Measurements from ENCODE around the gene PTGR2.
"Not testable (repeated sequence)": the region's sequence is repeated elsewhere in the genome, so short reads cannot be mapped to it uniquely, and the experiment has no call there.

PTGR2 gene

GRCh38 chr14:73909681-73910080 lies 58.0 kb downstream of the PTGR2 start:
- TF ChIP-seq ZFP30 (CRISPR knock-in tag; IDR thresholded peaks at IDR 0.05) (no peak), BACH2 (CRISPR knock-in tag; IDR thresholded peaks at IDR 0.05; ENCODE audit: borderline replicate concordance) (no peak), RARB (CRISPR knock-in tag; IDR thresholded peaks at IDR 0.05) (no peak), ARNTL (CRISPR knock-in tag; IDR thresholded peaks at IDR 0.05; ENCODE audit: borderline replicate concordance, low read depth) (no peak), CREB5 (CRISPR knock-in tag; IDR thresholded peaks at IDR 0.05; ENCODE audit: low read depth) (no peak), TOX (CRISPR knock-in tag; IDR thresholded peaks at IDR 0.05; ENCODE audit: borderline replicate concordance) (no peak), ZC3H10 (CRISPR knock-in tag; IDR thresholded peaks at IDR 0.05) (no peak), ISL1 (CRISPR knock-in tag; IDR thresholded peaks at IDR 0.05) (no peak)

GRCh38 chr14:73913256-73913655 lies 61.6 kb downstream of the PTGR2 start:
- ATAC-seq = no peak
- no peak for TF ChIP-seq TCF4 (CRISPR knock-in tag; IDR thresholded peaks at IDR 0.05; ENCODE audit: borderline replicate concordance)
- no peak for TF ChIP-seq ZC3H10 (CRISPR knock-in tag; IDR thresholded peaks at IDR 0.05)
- TF ChIP-seq TSHZ2 (CRISPR knock-in tag; IDR thresholded peaks at IDR 0.05) = no peak
- TF ChIP-seq ZNF8 (CRISPR knock-in tag; IDR thresholded peaks at IDR 0.05) = no peak
- TF ChIP-seq PPARA (CRISPR knock-in tag; IDR thresholded peaks at IDR 0.05; ENCODE audit: borderline replicate concordance) = no peak
- TF ChIP-seq CREB5 (CRISPR knock-in tag; IDR thresholded peaks at IDR 0.05; ENCODE audit: low read depth) = no peak
- TF ChIP-seq ARNTL (CRISPR knock-in tag; IDR thresholded peaks at IDR 0.05; ENCODE audit: borderline replicate concordance, low read depth) = no peak
- no peak for TF ChIP-seq PATZ1 (CRISPR knock-in tag; IDR thresholded peaks at IDR 0.05; ENCODE audit: borderline replicate concordance)
- no peak for TF ChIP-seq BACH2 (CRISPR knock-in tag; IDR thresholded peaks at IDR 0.05; ENCODE audit: borderline replicate concordance)
- TF ChIP-seq ZFP30 (CRISPR knock-in tag; IDR thresholded peaks at IDR 0.05) = no peak
- TF ChIP-seq CSRNP3 (CRISPR knock-in tag; IDR thresholded peaks at IDR 0.05) = no peak
- no peak for TF ChIP-seq ISL1 (CRISPR knock-in tag; IDR thresholded peaks at IDR 0.05)
- no peak for TF ChIP-seq SNAI2 (CRISPR knock-in tag; IDR thresholded peaks at IDR 0.05)
- TF ChIP-seq OSR1 (CRISPR knock-in tag; IDR thresholded peaks at IDR 0.05) = no peak
- no peak for TF ChIP-seq ZFP3 (CRISPR knock-in tag; IDR thresholded peaks at IDR 0.05)

More at GRCh38 chr14:73909681-73910080, 58.0 kb downstream of the PTGR2 start:
- ATAC-seq = no peak

GRCh38 chr14:73916324-73916723 lies 64.7 kb downstream of the PTGR2 start:
- TF ChIP-seq ESRRG (CRISPR knock-in tag; IDR thresholded peaks at IDR 0.05) (no peak), PPARA (CRISPR knock-in tag; IDR thresholded peaks at IDR 0.05; ENCODE audit: borderline replicate concordance) (no peak)
- no peak for ATAC-seq

GRCh38 chr14:73919457-73919856 lies 67.8 kb downstream of the PTGR2 start:
- not testable (repeated sequence) for ATAC-seq

All from SK-N-SH treated with all-trans-retinoic acid at 6 μM for 48 hours (cell line).